ENCODE measurements around the gene EIF5AL1. TPM values are rescaled to one million over a fixed set of nuclear protein-coding genes. Genes with fewer than 3 reads are reported as not detected.
"Not testable (repeated sequence)": the region's sequence is repeated elsewhere in the genome, so short reads cannot be mapped to it uniquely, and the experiment has no call there.

EIF5AL1 gene
- total and polyA plus RNA-seq, 9 of the 15 experiments (the other 6 are each of a cell fraction or from before 2014, with no cell fraction given): 0.03 to 3.4 (median 0.53) TPM; not detected in 1

DNA sequence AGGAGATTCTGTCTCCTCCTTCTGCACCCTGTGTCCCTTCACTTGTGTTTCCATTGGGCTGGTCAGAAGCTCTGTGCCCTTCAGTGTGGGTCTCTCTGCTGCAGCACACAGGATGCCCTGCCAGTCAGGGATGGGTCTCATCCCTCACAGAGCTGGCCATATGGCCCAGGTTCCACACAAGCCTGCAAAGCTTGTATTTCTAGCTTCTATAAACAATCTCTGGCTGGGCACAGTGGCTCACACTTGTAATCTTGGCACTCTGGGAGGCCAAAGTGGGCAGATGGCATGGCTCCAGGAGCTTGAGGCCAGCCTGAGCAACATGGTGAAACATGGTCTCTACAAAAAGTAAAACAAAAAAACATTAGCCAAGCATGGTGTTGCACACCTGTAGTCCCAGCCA is 7.0 kb upstream of the EIF5AL1 start:
- CTCF ChIA-PET (ENCODE audit: low intra/inter-chr PET ratio): not testable (repeated sequence)

DNA sequence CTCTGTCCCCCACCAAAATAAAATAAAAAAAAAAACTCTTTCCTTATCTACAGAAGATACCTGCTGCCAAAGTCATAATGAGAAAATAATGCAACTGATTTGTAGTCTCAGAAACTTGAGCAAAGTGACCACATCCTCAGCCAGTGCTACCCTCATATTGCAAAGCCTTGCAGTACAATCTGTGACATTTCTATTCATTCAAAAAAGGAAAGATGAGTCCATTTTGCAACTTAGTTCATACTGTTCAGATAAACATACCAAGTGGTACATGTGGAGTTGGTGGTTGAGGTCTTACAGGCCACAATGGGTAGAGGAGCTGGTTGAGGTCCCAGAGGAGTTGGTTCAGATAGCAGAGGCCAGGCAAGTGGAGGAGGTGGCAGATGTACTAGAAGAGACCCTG is 6.5 kb upstream of the EIF5AL1 start:
- TF ChIP-seq ZNF175 (CRISPR knock-in tag; IDR thresholded peaks at IDR 0.05; ENCODE audit: low read depth) (no peak), BCL6 (CRISPR knock-in tag; IDR thresholded peaks at IDR 0.05) (no peak), CREBBP (IDR thresholded peaks at IDR 0.05; ENCODE audit: low read depth, low read length) (no peak), HMGN3 (IDR thresholded peaks at IDR 0.05; ENCODE audit: borderline replicate concordance, extremely low read depth, insufficient read length, low read depth, low read length) (no peak), BRD9 (IDR thresholded peaks at IDR 0.05; ENCODE audit: low read depth, partially characterized antibody) (no peak), ETV6 (IDR thresholded peaks at IDR 0.05; ENCODE audit: borderline replicate concordance in 1 of 2, low read depth in 2 of 2, low read length in 1 of 2) (no peak), ETV6 (CRISPR knock-in tag; IDR thresholded peaks at IDR 0.05; ENCODE audit: borderline replicate concordance) (no peak), ZNF408 (CRISPR knock-in tag; IDR thresholded peaks at IDR 0.05; ENCODE audit: low read depth) (no peak), EWSR1 (IDR thresholded peaks at IDR 0.05; ENCODE audit: borderline replicate concordance, low read depth, partially characterized antibody) (no peak), ELF1 (tag; IDR thresholded peaks at IDR 0.05) (no peak)
- TF ChIP-seq, protein P1, sequence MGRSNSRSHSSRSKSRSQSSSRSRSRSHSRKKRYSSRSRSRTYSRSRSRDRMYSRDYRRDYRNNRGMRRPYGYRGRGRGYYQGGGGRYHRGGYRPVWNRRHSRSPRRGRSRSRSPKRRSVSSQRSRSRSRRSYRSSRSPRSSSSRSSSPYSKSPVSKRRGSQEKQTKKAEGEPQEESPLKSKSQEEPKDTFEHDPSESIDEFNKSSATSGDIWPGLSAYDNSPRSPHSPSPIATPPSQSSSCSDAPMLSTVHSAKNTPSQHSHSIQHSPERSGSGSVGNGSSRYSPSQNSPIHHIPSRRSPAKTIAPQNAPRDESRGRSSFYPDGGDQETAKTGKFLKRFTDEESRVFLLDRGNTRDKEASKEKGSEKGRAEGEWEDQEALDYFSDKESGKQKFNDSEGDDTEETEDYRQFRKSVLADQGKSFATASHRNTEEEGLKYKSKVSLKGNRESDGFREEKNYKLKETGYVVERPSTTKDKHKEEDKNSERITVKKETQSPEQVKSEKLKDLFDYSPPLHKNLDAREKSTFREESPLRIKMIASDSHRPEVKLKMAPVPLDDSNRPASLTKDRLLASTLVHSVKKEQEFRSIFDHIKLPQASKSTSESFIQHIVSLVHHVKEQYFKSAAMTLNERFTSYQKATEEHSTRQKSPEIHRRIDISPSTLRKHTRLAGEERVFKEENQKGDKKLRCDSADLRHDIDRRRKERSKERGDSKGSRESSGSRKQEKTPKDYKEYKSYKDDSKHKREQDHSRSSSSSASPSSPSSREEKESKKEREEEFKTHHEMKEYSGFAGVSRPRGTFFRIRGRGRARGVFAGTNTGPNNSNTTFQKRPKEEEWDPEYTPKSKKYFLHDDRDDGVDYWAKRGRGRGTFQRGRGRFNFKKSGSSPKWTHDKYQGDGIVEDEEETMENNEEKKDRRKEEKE (IDR thresholded peaks at IDR 0.05; ENCODE audit: borderline replicate concordance in 1 of 2, control insufficient read depth in 1 of 2, low read depth in 2 of 2, low read length in 1 of 2): no peak
- Histone ChIP-seq H3K9ac (ENCODE audit: insufficient read depth in 1 of 2, low read depth in 2 of 2, low read length in 2 of 2) (no peak overlapping the region), H3K36me3 (ENCODE audit: control insufficient read depth, insufficient read depth, low read length) (no peaks in the 10 kb centered on the region), H4K20me1 (replicated peaks; ENCODE audit: control insufficient read depth, insufficient read depth, low read length) (peaks cover 5% of the 10 kb centered on the region), H3K27ac (ENCODE audit: extremely low read depth, low read depth, low read length) (no peak overlapping the region), H3K79me2 (ENCODE audit: control insufficient read depth, insufficient read depth, low read length) (no peaks in the 10 kb centered on the region), H3K27me3 (ENCODE audit: control insufficient read depth in 2 of 2, insufficient read depth in 2 of 2, low read length in 2 of 2) (peaks cover 6 to 34% of the 10 kb centered on the region in 2 experiments), H3K9me1 (ENCODE audit: control insufficient read depth, insufficient read depth, low read length) (no peaks in the 10 kb centered on the region), H3K4me2 (ENCODE audit: insufficient read depth, low read length) (no peak overlapping the region), H3K9me3 (replicated peaks; ENCODE audit: control insufficient read depth, insufficient read depth, low read depth, low read length) (no peaks in the 10 kb centered on the region), H3K4me3 (no peak overlapping the region), H3K4me1 (replicated peaks in 1 of 2; ENCODE audit: control insufficient read depth in 2 of 2, insufficient read depth in 2 of 2, low read length in 2 of 2) (no peaks in the 10 kb centered on the region), H2AFZ (ENCODE audit: low read depth, low read length) (no peak overlapping the region)
- BruUV-seq (replicated peaks): no TSS peak
- ATAC-seq (no peak), DNase-seq (ENCODE audit: extremely low read depth in 1 of 4, low spot score in 3 of 4) (no peak), FAIRE-seq (no peak)
- in situ Hi-C loops (cut with MboI): no loop called here
- CTCF ChIA-PET (ENCODE audit: low intra/inter-chr PET ratio): no interaction called here
- POLR2A ChIA-PET: interaction anchor here (1.7 kb wide), 1 partner anchor 8 kb away, joined by 6 read pairs; no protein-coding TSS in a partner anchor
- intact Hi-C loops (cut with micrococcal nuclease): no loop called here

More for the DNA sequence above, 7.0 kb upstream of the EIF5AL1 start:
- H3K27ac ChIP-seq (ENCODE audit: extremely low read depth, low read depth, low read length); H3K79me2 ChIP-seq (ENCODE audit: control insufficient read depth, insufficient read depth, low read length); H3K4me1 ChIP-seq (replicated peaks in 1 of 2; ENCODE audit: control insufficient read depth in 2 of 2, insufficient read depth in 2 of 2, low read length in 2 of 2); H3K9me1 ChIP-seq (ENCODE audit: control insufficient read depth, insufficient read depth, low read length); FAIRE-seq; in situ Hi-C loops (cut with MboI); H4K20me1 ChIP-seq (replicated peaks; ENCODE audit: control insufficient read depth, insufficient read depth, low read length); H2AFZ ChIP-seq (ENCODE audit: low read depth, low read length); POLR2A ChIA-PET; H3K4me3 ChIP-seq; H3K9me3 ChIP-seq (replicated peaks; ENCODE audit: control insufficient read depth, insufficient read depth, low read depth, low read length); BruUV-seq (replicated peaks); intact Hi-C loops (cut with micrococcal nuclease); DNase-seq (ENCODE audit: extremely low read depth in 1 of 4, low spot score in 3 of 4); H3K36me3 ChIP-seq (ENCODE audit: control insufficient read depth, insufficient read depth, low read length); H3K4me2 ChIP-seq (ENCODE audit: insufficient read depth, low read length); ATAC-seq; H3K9ac ChIP-seq (ENCODE audit: insufficient read depth in 1 of 2, low read depth in 2 of 2, low read length in 2 of 2): not testable (repeated sequence)
- peaks cover 8 to 34% of the 10 kb centered on the region in 2 experiments for H3K27me3 ChIP-seq (ENCODE audit: control insufficient read depth in 2 of 2, insufficient read depth in 2 of 2, low read length in 2 of 2)
